ENCODE results near the gene SPIB.

- TF ChIP-seq GATA2 (IDR thresholded peaks at IDR 0.05; ENCODE audit: low read depth, low read length) (no peak), GATA3 (IDR thresholded peaks at IDR 0.05; ENCODE audit: low read depth, low read length) (no peak)
These were observed 40.4 kb upstream of the SPIB start for GRCh38 chr19:50378169-50378862.
